Lung microvascular endothelial cell (primary cell): ENCODE measurements around the gene RIN1. TPM values are rescaled to one million over a fixed set of nuclear protein-coding genes. Genes with fewer than 3 reads are reported as not detected.

Experiments used
- DNase-seq, 2 donors: peaks; one replicate each; pipeline versions ENCODE4 v3.0.0 to v3.0.0-alpha.2; 2010; ENCODE audit warnings: low read depth in 2 of 2
- total RNA-seq: library from RNA; depleted of rRNA; stranded (reverse); fragments of >200 nt; gene quantifications from 2 replicates; pipeline ENCODE4 v1.2.1, GENCODE V29; 2014

The RIN1 gene
- total RNA-seq, 1 donor from 2014 or later = 2.8 TPM

GRCh38 chr11:66294626-66295620 is 41.3 kb downstream of the RIN1 start:
- DNase-seq = no peak

- DNase-seq = no peak
Measured at GRCh38 chr11:66293777-66294625, 42.2 kb downstream of the RIN1 start.

GRCh38 chr11:66293352-66293751 is 42.9 kb downstream of the RIN1 start:
- DNase-seq = no peak

- DNase-seq = no peak
Measured at GRCh38 chr11:66292543-66293332, 43.5 kb downstream of the RIN1 start.

GRCh38 chr11:66291706-66292542 is 44.3 kb downstream of the RIN1 start, which contains the start of gene TMEM151A:
TSS of gene TMEM151A (plus strand) at chr11:66291894. CDS start at chr11:66292014, 120 bp downstream.
- no peak for DNase-seq

GRCh38 chr11:66291303-66291705 is 44.9 kb downstream of the RIN1 start:
- no peak for DNase-seq

GRCh38 chr11:66290330-66290621 is 46.0 kb downstream of the RIN1 start:
- no peak for DNase-seq

GRCh38 chr11:66289548-66290329 is 46.5 kb downstream of the RIN1 start:
- DNase-seq = peak; percentile 77 to 80

GRCh38 chr11:66288671-66289547 is 47.3 kb downstream of the RIN1 start, which contains the start of gene YIF1A:
TSS of gene YIF1A (minus strand) at chr11:66289143. CDS start at chr11:66288985, 158 bp downstream.
- DNase-seq = peak; percentile 100

- DNase-seq = no peak
Measured at GRCh38 chr11:66287889-66288670, 48.2 kb downstream of the RIN1 start.

- DNase-seq = no peak
Measured at GRCh38 chr11:66287211-66287888, 48.9 kb downstream of the RIN1 start.

- no peak for DNase-seq
Measured at GRCh38 chr11:66286699-66287098, 49.5 kb downstream of the RIN1 start.

- DNase-seq = no peak
Measured at GRCh38 chr11:66285250-66285947, 50.8 kb downstream of the RIN1 start.

- no peak for DNase-seq
Measured at GRCh38 chr11:66284526-66285078, 51.6 kb downstream of the RIN1 start.

GRCh38 chr11:66283461-66284105 is 52.7 kb downstream of the RIN1 start:
- no peak for DNase-seq
